Activated CD8-positive, alpha-beta T cell treated with anti-CD3 and anti-CD28 coated beads for 36 hours (primary cell): Measurements from ENCODE around the gene CCDC43. TPM values are rescaled to one million over a fixed set of nuclear protein-coding genes. Genes with fewer than 3 reads are reported as not detected.

ENCODE experiments used
- ATAC-seq: fragments of 200-7000 bp; cut with Tn5 transposase; one replicate; pipeline ENCODE4 v1.10.0; 2021; ENCODE audit warnings: mild to moderate bottlenecking, moderate library complexity
- CTCF ChIA-PET: fragments of 350-600 bp; sonication (Branson Sonifier 250); formaldehyde crosslinking; loops from one replicate; lab custom pipeline; 2021; ENCODE audit warnings: antibody characterized with exemption; lab: Charles Lee
- POLR2A ChIA-PET: fragments of 350-600 bp; sonication (Branson Sonifier 250); formaldehyde crosslinking; loops from one replicate; lab custom pipeline; 2021; ENCODE audit warnings: antibody characterized with exemption; lab: Charles Lee
- DNase-seq: peaks from one replicate; pipeline ENCODE4 v3.0.0-alpha.2; 2020
- H3K27ac Mint-ChIP-seq: one replicate; pipeline ENCODE4 v1.8.0; 2021; ENCODE audit warnings: mild to moderate bottlenecking, mixed read lengths
- H3K27me3 Mint-ChIP-seq: one replicate; pipeline ENCODE4 v1.8.0; 2021; ENCODE audit warnings: mixed read lengths
- H3K36me3 Mint-ChIP-seq: one replicate; pipeline ENCODE4 v1.8.0; 2021; ENCODE audit warnings: low read depth, mixed read lengths
- H3K4me1 Mint-ChIP-seq: one replicate; pipeline ENCODE4 v1.8.0; 2021; ENCODE audit warnings: low read depth, mixed read lengths
- H3K4me3 Mint-ChIP-seq: one replicate; pipeline ENCODE4 v1.8.0; 2021; ENCODE audit warnings: mild to moderate bottlenecking, moderate library complexity, mixed read lengths
- H3K9me3 Mint-ChIP-seq: one replicate; pipeline ENCODE4 v1.8.0; 2021; ENCODE audit warnings: mixed read lengths
- intact Hi-C: fragments of 100-400 bp; cut with micrococcal nuclease; formaldehyde crosslinking; loops from one replicate; pipeline ENCODE4 v1.10.0; 2022
- total RNA-seq, 2 experiments: library from RNA; stranded (reverse); gene quantifications; one replicate each; pipeline ENCODE4 v1.2.3, GENCODE V29; 2021
- TF ChIP-seq, protein P1 (sequence below): fragments of 200-600 bp; IDR thresholded peaks from one replicate; pipeline ENCODE4 v1.8.0; 2022; ENCODE audit warnings: antibody characterized with exemption, mild to moderate bottlenecking

The CCDC43 gene
- total RNA-seq: 10 to 100 TPM; 29.6 to 34.5 TPM

GRCh38 chr17:44689477-44690217 is at the start of gene CCDC43:
Gene CCDC43, minus strand, starts transcription at chr17:44689776. Its CDS starts 23 bp downstream, at chr17:44689753.
- ATAC-seq: peak; percentile 99

GRCh38 chr17:44738214-44738906 is 48.8 kb upstream of the CCDC43 start:
- intact Hi-C loops: no loop called here
- ChIA-PET POLR2A (no interaction called here), CTCF (interaction anchor here (1.3 kb wide), 1 partner anchor 38 kb away, joined by 3 read pairs; no protein-coding TSS in a partner anchor)
- no peaks in the 10 kb centered on the region for H3K9me3 Mint-ChIP-seq
- H3K36me3 Mint-ChIP-seq: peaks cover 13% of the 10 kb centered on the region
- H3K27ac Mint-ChIP-seq: no peak overlapping the region
- ATAC-seq (peak; percentile 49), DNase-seq (no peak)
- TF ChIP-seq, protein P1, sequence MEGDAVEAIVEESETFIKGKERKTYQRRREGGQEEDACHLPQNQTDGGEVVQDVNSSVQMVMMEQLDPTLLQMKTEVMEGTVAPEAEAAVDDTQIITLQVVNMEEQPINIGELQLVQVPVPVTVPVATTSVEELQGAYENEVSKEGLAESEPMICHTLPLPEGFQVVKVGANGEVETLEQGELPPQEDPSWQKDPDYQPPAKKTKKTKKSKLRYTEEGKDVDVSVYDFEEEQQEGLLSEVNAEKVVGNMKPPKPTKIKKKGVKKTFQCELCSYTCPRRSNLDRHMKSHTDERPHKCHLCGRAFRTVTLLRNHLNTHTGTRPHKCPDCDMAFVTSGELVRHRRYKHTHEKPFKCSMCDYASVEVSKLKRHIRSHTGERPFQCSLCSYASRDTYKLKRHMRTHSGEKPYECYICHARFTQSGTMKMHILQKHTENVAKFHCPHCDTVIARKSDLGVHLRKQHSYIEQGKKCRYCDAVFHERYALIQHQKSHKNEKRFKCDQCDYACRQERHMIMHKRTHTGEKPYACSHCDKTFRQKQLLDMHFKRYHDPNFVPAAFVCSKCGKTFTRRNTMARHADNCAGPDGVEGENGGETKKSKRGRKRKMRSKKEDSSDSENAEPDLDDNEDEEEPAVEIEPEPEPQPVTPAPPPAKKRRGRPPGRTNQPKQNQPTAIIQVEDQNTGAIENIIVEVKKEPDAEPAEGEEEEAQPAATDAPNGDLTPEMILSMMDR: no peak
- no peaks in the 10 kb centered on the region for H3K27me3 Mint-ChIP-seq
- no peaks in the 10 kb centered on the region for H3K4me1 Mint-ChIP-seq
- H3K4me3 Mint-ChIP-seq: no peak overlapping the region

More at GRCh38 chr17:44689477-44690217, at the start of gene CCDC43:
- Mint-ChIP-seq H3K27me3 (no peaks in the 10 kb centered on the region), H3K4me1 (peaks cover 14% of the 10 kb centered on the region), H3K27ac (peak within 1 kb of the TSS; percentile 89), H3K9me3 (no peaks in the 10 kb centered on the region), H3K36me3 (peaks cover 8% of the 10 kb centered on the region), H3K4me3 (peak within 1 kb of the TSS; percentile 97)
- ChIA-PET POLR2A (interaction anchor here (0.5 to 2.4 kb wide), 10 partner anchors 18 to 260 kb away, joined by 3 to 13 read pairs (median 3); partner anchors contain the start of gene DBF4B), CTCF (interaction anchor here (1.2 to 2.1 kb wide), 4 partner anchors 17 to 156 kb away, joined by 3 to 7 read pairs (median 6); no protein-coding TSS in a partner anchor)
- peak; percentile 95 for DNase-seq
- intact Hi-C loops: no loop called here
- TF ChIP-seq, protein P1: no peak

- Mint-ChIP-seq H3K4me1 (no peaks in the 10 kb centered on the region), H3K27me3 (no peaks in the 10 kb centered on the region), H3K9me3 (no peaks in the 10 kb centered on the region), H3K4me3 (no peak overlapping the region), H3K36me3 (peaks cover 11% of the 10 kb centered on the region), H3K27ac (no peak overlapping the region)
- TF ChIP-seq, protein P1: no peak
- ATAC-seq (no peak), DNase-seq (no peak)
- CTCF ChIA-PET: interaction anchor here (1.3 to 1.5 kb wide), 2 partner anchors 16 to 39 kb away, joined by 3 read pairs; no protein-coding TSS in a partner anchor
- POLR2A ChIA-PET: interaction anchor here (0.9 to 1.0 kb wide), 2 partner anchors 9 to 15 kb away, joined by 3 to 4 read pairs; no protein-coding TSS in a partner anchor
- intact Hi-C loops: no loop called here
These were observed 47.1 kb upstream of the CCDC43 start for GRCh38 chr17:44736551-44737240.

DNA sequence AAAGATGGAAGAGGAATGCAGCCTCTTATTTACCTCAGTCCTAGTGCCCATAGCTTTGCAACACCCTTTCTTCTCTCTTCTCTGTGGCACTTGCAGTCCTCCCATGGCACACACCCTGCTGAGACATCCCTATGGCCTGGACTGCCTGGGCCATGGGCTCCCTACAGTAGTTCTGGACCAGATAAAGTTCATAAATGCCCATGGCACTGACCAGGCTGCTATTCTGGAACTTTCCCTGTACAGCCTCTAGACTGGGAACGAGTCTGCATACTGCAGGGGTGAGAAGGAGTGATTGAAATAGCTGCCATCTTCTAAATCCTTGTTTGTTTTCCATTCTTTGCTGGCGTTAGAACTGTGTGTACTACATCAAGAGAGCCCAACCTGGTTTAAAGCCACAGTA is 44.7 kb upstream of the CCDC43 start:
- Mint-ChIP-seq H3K9me3 (no peaks in the 10 kb centered on the region), H3K36me3 (peaks cover 11% of the 10 kb centered on the region), H3K4me3 (no peak overlapping the region), H3K4me1 (no peaks in the 10 kb centered on the region), H3K27ac (no peak overlapping the region), H3K27me3 (no peaks in the 10 kb centered on the region)
- CTCF ChIA-PET: no interaction called here
- POLR2A ChIA-PET: no interaction called here
- DNase-seq: no peak
- TF ChIP-seq, protein P1: no peak
- no peak for ATAC-seq
- intact Hi-C loops: no loop called here
